ENCODE measurements around the gene UTP18. TPM values are rescaled to one million over a fixed set of nuclear protein-coding genes. Genes with fewer than 3 reads are reported as not detected.
"Not testable (repeated sequence)": the region's sequence is repeated elsewhere in the genome, so short reads cannot be mapped to it uniquely, and the experiment has no call there.

UTP18 gene
- total RNA-seq, 5 donors from 2014 or later (not counting 1 experiment from before 2014, with no cell fraction given), result 36.4 to 47.7 (median 39.7) TPM

DNA sequence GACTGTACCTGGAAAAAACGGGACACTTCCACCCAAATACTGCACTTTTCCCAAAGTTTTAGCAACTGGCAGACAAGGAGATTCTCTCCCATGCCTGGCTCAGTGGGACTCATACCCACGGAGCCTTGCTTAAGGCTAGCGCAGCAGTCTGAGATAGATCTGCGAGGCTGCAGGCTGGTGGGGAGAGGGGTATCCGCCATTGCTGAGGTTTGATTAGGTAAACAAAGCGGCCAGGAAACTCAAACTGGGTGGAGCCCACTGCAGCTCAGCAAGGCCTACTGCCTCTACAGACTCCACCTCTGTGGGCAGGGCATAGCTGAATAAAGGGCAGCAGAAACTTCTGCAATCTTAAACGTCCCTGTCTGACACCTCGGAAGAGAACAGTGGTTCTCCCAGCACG lies 44.8 kb downstream of the UTP18 start:
- Histone ChIP-seq H3K4me3 (ENCODE audit: control insufficient read depth in 1 of 2, extremely low read depth in 1 of 2, low read length in 1 of 2) (no peak overlapping the region), H3K36me3 (ENCODE audit: control insufficient read depth in 2 of 2, extremely low read depth in 1 of 2, insufficient read depth in 1 of 2, low read length in 1 of 2) (no peaks in the 10 kb centered on the region), H3K27ac (ENCODE audit: low read length) (no peak overlapping the region), H3K27me3 (replicated peaks in 1 of 2; ENCODE audit: control insufficient read depth in 2 of 2, extremely low read depth in 1 of 2, insufficient read depth in 2 of 2, low read length in 1 of 2) (peaks cover 0 to 4% of the 10 kb centered on the region in 2 experiments), H3K9me3 (no peaks in the 10 kb centered on the region), H3K4me1 (ENCODE audit: control insufficient read depth in 1 of 2, extremely low read depth in 1 of 2, insufficient read depth in 2 of 2, low read length in 2 of 2) (no peaks in the 10 kb centered on the region)
- Mint-ChIP-seq H3K9me3 (peaks cover 5 to 21% (median 14%) of the 10 kb centered on the region in 3 donors), H3K36me3 (peaks cover 9% of the 10 kb centered on the region), H3K27ac (no peak overlapping the region), H3K27me3 (peaks cover 10 to 15% of the 10 kb centered on the region in 2 donors), H3K4me1 (no peaks in the 10 kb centered on the region), H3K4me3 (no peak overlapping the region)
- 89% methylated on average over 4 of the region's 9 CpGs for WGBS (ENCODE audit: insufficient coverage)
- ATAC-seq (replicated peaks in 1 of 4) (no peak), DNase-seq (no peak)
- CTCF ChIA-PET, result no interaction called here
- POLR2A ChIA-PET, result no interaction called here

GRCh38 chr17:51312003-51312402 lies 51.7 kb downstream of the UTP18 start:
- H3K27me3 ChIP-seq (replicated peaks in 1 of 2; ENCODE audit: control insufficient read depth in 2 of 2, extremely low read depth in 1 of 2, insufficient read depth in 2 of 2, low read length in 1 of 2); H3K27ac ChIP-seq (ENCODE audit: low read length); DNase-seq; H3K27me3 Mint-ChIP-seq; H3K36me3 Mint-ChIP-seq; POLR2A ChIA-PET; H3K9me3 ChIP-seq; H3K4me1 Mint-ChIP-seq; H3K36me3 ChIP-seq (ENCODE audit: control insufficient read depth in 2 of 2, extremely low read depth in 1 of 2, insufficient read depth in 1 of 2, low read length in 1 of 2); H3K4me3 ChIP-seq (ENCODE audit: control insufficient read depth in 1 of 2, extremely low read depth in 1 of 2, low read length in 1 of 2); H3K4me3 Mint-ChIP-seq; H3K27ac Mint-ChIP-seq; ATAC-seq (replicated peaks in 1 of 4); H3K4me1 ChIP-seq (ENCODE audit: control insufficient read depth in 1 of 2, extremely low read depth in 1 of 2, insufficient read depth in 2 of 2, low read length in 2 of 2); CTCF ChIA-PET: not testable (repeated sequence)
- no CpG with 5 or more reads among the region's 1 CpG for WGBS (ENCODE audit: insufficient coverage)
- H3K9me3 Mint-ChIP-seq, result peaks cover 7 to 31% (median 12%) of the 10 kb centered on the region in 3 donors

DNA sequence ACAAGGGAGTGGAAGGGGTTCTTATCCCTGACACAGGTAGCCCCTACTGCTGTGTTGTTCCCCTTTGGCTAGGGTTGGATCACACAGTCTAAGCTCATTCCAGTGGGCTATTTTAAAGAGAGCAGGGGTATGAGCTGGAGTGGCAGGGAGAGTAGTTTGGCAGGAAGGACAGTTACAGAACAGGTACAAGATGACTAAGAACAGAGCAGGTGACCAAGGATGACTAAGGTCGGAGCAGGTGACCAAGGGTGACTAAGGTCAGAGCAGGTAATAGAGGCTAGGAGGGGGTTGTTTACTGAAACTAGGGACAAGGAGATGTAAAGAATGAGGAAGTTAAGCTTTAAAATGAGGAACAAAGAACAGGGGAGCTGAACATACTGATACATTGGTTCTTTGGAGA lies 58.8 kb downstream of the UTP18 start:
- ChIA-PET CTCF (no interaction called here), POLR2A (no interaction called here)
- Mint-ChIP-seq H3K27ac (no peak overlapping the region), H3K4me3 (no peak overlapping the region), H3K9me3 (peaks cover 10 to 24% (median 15%) of the 10 kb centered on the region in 3 donors), H3K36me3 (no peaks in the 10 kb centered on the region), H3K27me3 (peaks cover 2 to 12% of the 10 kb centered on the region in 2 donors), H3K4me1 (no peaks in the 10 kb centered on the region)
- Histone ChIP-seq H3K27me3 (replicated peaks in 1 of 2; ENCODE audit: control insufficient read depth in 2 of 2, extremely low read depth in 1 of 2, insufficient read depth in 2 of 2, low read length in 1 of 2) (peaks cover 0 to 3% of the 10 kb centered on the region in 2 experiments), H3K4me1 (ENCODE audit: control insufficient read depth in 1 of 2, extremely low read depth in 1 of 2, insufficient read depth in 2 of 2, low read length in 2 of 2) (no peaks in the 10 kb centered on the region), H3K4me3 (ENCODE audit: control insufficient read depth in 1 of 2, extremely low read depth in 1 of 2, low read length in 1 of 2) (no peak overlapping the region), H3K36me3 (ENCODE audit: control insufficient read depth in 2 of 2, extremely low read depth in 1 of 2, insufficient read depth in 1 of 2, low read length in 1 of 2) (no peaks in the 10 kb centered on the region), H3K27ac (ENCODE audit: low read length) (no peak overlapping the region), H3K9me3 (no peaks in the 10 kb centered on the region)
- no peak for ATAC-seq (replicated peaks in 1 of 4)
- no peak for DNase-seq
- 60% methylated on average over 1 of the region's 1 CpG for WGBS (ENCODE audit: insufficient coverage)

GRCh38 chr17:51322390-51323029 lies 62.2 kb downstream of the UTP18 start:
- no CpG with 5 or more reads among the region's 3 CpGs for WGBS (ENCODE audit: insufficient coverage)
- CTCF ChIA-PET, result interaction anchor here in 1 of 2 donors (0.6 kb wide), 1 partner anchor 736 kb away, joined by 3 read pairs; no protein-coding TSS in a partner anchor
- Mint-ChIP-seq H3K4me3 (no peak overlapping the region), H3K4me1 (no peaks in the 10 kb centered on the region), H3K27ac (no peak overlapping the region), H3K9me3 (peaks cover 7 to 15% (median 9%) of the 10 kb centered on the region in 3 donors), H3K27me3 (peaks cover 10 to 15% of the 10 kb centered on the region in 2 donors), H3K36me3 (no peaks in the 10 kb centered on the region)
- Histone ChIP-seq H3K9me3 (no peaks in the 10 kb centered on the region), H3K4me1 (ENCODE audit: control insufficient read depth in 1 of 2, extremely low read depth in 1 of 2, insufficient read depth in 2 of 2, low read length in 2 of 2) (no peaks in the 10 kb centered on the region), H3K36me3 (ENCODE audit: control insufficient read depth in 2 of 2, extremely low read depth in 1 of 2, insufficient read depth in 1 of 2, low read length in 1 of 2) (no peaks in the 10 kb centered on the region), H3K27me3 (replicated peaks in 1 of 2; ENCODE audit: control insufficient read depth in 2 of 2, extremely low read depth in 1 of 2, insufficient read depth in 2 of 2, low read length in 1 of 2) (peaks cover 0 to 3% of the 10 kb centered on the region in 2 experiments), H3K27ac (ENCODE audit: low read length) (no peak overlapping the region), H3K4me3 (ENCODE audit: control insufficient read depth in 1 of 2, extremely low read depth in 1 of 2, low read length in 1 of 2) (no peak overlapping the region)
- POLR2A ChIA-PET, result no interaction called here
- DNase-seq (peak in 1 of 35 experiments; percentile 35), ATAC-seq (replicated peaks in 1 of 4) (peak in 2 of 4 experiments; percentile 37 to 63)

DNA sequence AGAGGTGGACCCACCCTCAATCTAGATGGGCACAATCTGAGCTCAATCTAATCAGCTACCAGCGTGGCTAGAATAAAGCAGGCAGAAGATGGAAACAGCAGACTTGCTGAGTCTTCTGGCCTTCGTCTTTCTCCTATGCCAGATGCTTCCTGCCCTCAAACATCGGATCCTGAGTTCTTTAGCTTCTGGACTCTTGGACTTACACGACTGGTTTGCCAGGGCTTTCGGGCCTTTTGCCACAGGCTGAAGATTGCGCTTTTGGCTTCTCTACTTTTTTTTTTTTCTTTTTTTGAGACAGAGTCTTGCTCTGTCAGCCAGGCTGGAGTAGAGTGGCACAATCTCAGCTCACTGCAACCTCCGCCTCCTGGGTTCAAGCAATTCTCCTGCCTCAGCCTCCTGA lies 65.1 kb downstream of the UTP18 start:
- no peaks in the 10 kb centered on the region for H3K4me1 Mint-ChIP-seq
- no peak for DNase-seq
- no peak overlapping the region for H3K4me3 Mint-ChIP-seq
- H3K9me3 Mint-ChIP-seq, result no peaks in the 10 kb centered on the region
- Histone ChIP-seq H3K36me3 (ENCODE audit: control insufficient read depth in 2 of 2, extremely low read depth in 1 of 2, insufficient read depth in 1 of 2, low read length in 1 of 2) (no peaks in the 10 kb centered on the region), H3K4me3 (ENCODE audit: control insufficient read depth in 1 of 2, extremely low read depth in 1 of 2, low read length in 1 of 2) (no peak overlapping the region), H3K9me3 (no peaks in the 10 kb centered on the region), H3K27ac (ENCODE audit: low read length) (no peak overlapping the region), H3K4me1 (ENCODE audit: control insufficient read depth in 1 of 2, extremely low read depth in 1 of 2, insufficient read depth in 2 of 2, low read length in 2 of 2) (no peaks in the 10 kb centered on the region), H3K27me3 (replicated peaks in 1 of 2; ENCODE audit: control insufficient read depth in 2 of 2, extremely low read depth in 1 of 2, insufficient read depth in 2 of 2, low read length in 1 of 2) (peaks cover 0 to 3% of the 10 kb centered on the region in 2 experiments)
- no peak for ATAC-seq (replicated peaks in 1 of 4)
- CTCF ChIA-PET, result no interaction called here
- H3K27me3 Mint-ChIP-seq, result peaks cover 18 to 19% of the 10 kb centered on the region in 2 donors
- 85% methylated on average over 5 of the region's 7 CpGs for WGBS (ENCODE audit: insufficient coverage)
- POLR2A ChIA-PET, result no interaction called here
- no peaks in the 10 kb centered on the region for H3K36me3 Mint-ChIP-seq
- H3K27ac Mint-ChIP-seq, result no peak overlapping the region

GRCh38 chr17:51330861-51331503 lies 70.6 kb downstream of the UTP18 start:
- H3K4me3 Mint-ChIP-seq, result not testable (repeated sequence)

More at GRCh38 chr17:51330861-51331503, 70.6 kb downstream of the UTP18 start:
- CTCF ChIA-PET; H3K4me1 Mint-ChIP-seq; H3K36me3 Mint-ChIP-seq; H3K9me3 Mint-ChIP-seq; H3K4me1 ChIP-seq (ENCODE audit: control insufficient read depth in 1 of 2, extremely low read depth in 1 of 2, insufficient read depth in 2 of 2, low read length in 2 of 2); DNase-seq; ATAC-seq (replicated peaks in 1 of 4); H3K9me3 ChIP-seq; H3K36me3 ChIP-seq (ENCODE audit: control insufficient read depth in 2 of 2, extremely low read depth in 1 of 2, insufficient read depth in 1 of 2, low read length in 1 of 2); H3K27ac ChIP-seq (ENCODE audit: low read length); H3K4me3 ChIP-seq (ENCODE audit: control insufficient read depth in 1 of 2, extremely low read depth in 1 of 2, low read length in 1 of 2); H3K27me3 ChIP-seq (replicated peaks in 1 of 2; ENCODE audit: control insufficient read depth in 2 of 2, extremely low read depth in 1 of 2, insufficient read depth in 2 of 2, low read length in 1 of 2); POLR2A ChIA-PET; H3K27ac Mint-ChIP-seq: not testable (repeated sequence)
- H3K27me3 Mint-ChIP-seq, result peaks cover 11 to 26% of the 10 kb centered on the region in 2 donors
- 60% methylated on average over 1 of the region's 7 CpGs for WGBS (ENCODE audit: insufficient coverage)

Data from T-cell (primary cell).